GM13977 (cell line): ENCODE results near the gene PLOD1.

Source experiments
- DNase-seq: peaks from one replicate; pipeline ENCODE4 v3.0.0; 2012; ENCODE audit warnings: low spot score
- in situ Hi-C: fragments of 300-500 bp; cut with MboI; formaldehyde crosslinking; loops from one replicate; pipeline ENCODE4 v1.12.0; 2022; ENCODE audit warnings: low sequenced_read_pairs, low pct_unique_long_range_greater_than_20kb, mixed read lengths, inconsistent platforms; ENCODE audit not compliant: unreplicated experiment
- TF ChIP-seq, protein P1 (sequence below): IDR thresholded peaks from 2 replicates; pipeline ENCODE4 v1.5.1; 2012; ENCODE audit warnings: mild to moderate bottlenecking, control low read depth; ENCODE audit not compliant: insufficient read depth; ENCODE audit errors: extremely low read depth, missing control alignments

PLOD1 gene

DNA sequence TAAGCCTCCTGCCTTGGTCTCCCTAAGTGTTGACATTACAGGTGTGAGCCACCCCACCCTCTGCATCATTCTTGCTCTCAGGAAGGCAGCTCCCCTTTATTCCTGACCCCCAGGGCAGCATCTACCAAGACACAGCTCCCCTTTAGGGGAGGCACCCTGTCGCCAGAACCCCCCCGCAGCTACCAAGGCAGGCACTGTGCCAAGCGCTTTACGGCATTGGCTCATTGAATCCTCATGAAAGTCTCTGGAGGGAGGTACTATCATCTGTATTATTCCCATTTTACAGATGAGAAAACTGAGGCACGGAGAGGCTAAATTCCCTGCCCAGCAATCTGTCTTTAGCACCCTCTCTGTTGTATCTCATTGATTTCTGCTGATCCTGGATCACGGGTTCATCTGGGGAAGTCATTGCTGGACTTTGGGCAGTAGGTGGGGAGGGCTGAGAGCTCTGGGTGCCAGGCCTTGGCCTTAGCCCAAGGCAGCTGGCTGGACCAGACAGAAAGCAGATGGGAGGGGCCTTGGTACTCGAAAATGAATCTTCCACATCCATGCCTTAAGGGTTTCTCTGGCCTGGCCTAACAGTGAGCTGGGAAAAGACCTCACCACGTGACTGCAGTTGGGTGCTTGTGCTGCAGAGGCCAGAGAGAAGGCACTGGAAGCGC, 5.9 kb downstream of the PLOD1 start:
- in situ Hi-C loops: no loop called here
- no peak for DNase-seq

DNA sequence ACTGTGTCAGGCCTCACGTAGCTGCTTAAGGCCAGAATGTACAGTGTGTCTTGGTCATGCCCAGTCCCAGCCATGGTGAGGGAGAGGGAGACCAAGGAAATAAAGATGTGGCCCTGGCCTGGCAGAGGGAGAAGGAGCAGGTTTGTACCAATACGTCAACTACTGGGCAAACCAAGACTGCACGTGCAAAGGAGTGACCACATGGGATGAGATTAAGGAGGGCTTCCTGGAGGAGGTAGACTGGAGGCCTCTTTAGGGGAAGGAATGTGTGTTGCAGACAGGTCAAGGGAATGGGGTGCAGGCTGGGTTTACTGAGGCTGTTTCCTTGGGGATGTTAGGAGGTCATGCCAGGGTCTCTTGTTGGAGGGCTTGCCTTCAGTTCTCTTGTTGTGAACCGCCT, 7.8 kb downstream of the PLOD1 start:
- DNase-seq: no peak
- in situ Hi-C loops: no loop called here
- TF ChIP-seq, protein P1, sequence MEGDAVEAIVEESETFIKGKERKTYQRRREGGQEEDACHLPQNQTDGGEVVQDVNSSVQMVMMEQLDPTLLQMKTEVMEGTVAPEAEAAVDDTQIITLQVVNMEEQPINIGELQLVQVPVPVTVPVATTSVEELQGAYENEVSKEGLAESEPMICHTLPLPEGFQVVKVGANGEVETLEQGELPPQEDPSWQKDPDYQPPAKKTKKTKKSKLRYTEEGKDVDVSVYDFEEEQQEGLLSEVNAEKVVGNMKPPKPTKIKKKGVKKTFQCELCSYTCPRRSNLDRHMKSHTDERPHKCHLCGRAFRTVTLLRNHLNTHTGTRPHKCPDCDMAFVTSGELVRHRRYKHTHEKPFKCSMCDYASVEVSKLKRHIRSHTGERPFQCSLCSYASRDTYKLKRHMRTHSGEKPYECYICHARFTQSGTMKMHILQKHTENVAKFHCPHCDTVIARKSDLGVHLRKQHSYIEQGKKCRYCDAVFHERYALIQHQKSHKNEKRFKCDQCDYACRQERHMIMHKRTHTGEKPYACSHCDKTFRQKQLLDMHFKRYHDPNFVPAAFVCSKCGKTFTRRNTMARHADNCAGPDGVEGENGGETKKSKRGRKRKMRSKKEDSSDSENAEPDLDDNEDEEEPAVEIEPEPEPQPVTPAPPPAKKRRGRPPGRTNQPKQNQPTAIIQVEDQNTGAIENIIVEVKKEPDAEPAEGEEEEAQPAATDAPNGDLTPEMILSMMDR: no peak

More for the DNA sequence above, 5.9 kb downstream of the PLOD1 start:
- TF ChIP-seq, protein P1: no peak

DNA sequence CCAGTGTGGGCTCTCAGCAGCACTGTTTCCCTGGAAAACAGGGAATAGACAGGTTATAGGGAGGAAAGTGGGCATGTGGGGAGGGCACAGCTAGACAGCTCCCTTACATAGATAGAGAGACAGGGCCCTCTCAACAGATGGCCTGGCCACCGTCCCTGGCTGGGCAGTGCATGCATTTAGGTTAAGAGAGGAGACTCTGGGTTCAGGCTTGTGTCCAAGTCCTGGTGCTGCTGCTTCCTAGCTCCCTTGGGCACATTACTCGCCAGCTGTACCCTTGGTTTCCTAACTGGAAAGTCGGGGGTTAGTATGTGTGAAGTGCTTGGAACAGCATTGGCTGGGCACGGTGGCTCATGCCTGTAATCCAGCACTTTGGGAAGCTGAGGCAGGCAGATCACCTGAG, 9.1 kb downstream of the PLOD1 start:
- TF ChIP-seq, protein P1: no peak
- DNase-seq: no peak
- in situ Hi-C loops: no loop called here

DNA sequence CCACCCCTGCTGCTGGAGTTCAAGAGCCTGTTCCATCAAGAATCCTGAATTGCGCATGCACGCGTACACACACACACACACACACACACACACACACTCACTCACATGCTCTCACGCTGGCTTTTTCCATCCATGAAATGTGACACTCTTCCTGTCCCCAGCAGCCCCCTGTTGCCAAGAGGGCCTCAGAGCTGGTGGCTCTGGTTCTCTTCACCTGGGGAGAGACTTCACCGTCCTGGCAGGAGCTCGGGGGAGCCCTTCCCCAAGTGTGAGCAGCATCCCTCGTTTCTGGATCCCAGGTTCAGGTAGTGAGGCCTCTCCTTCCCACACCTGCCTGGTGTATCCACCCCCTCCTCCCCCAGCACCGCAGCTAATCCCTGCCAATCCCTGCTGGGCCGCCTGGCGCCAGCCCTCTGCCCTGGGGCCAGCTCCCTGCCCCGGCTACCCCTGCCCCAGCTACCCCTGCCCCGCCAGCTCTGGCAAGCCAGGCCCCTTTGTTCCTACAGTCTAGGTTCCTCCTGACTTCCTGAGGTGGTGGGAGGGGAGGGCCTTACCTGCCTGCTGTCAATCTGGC, 9.9 kb downstream of the PLOD1 start:
- TF ChIP-seq, protein P1: no peak
- DNase-seq: no peak
- in situ Hi-C loops: no loop called here

DNA sequence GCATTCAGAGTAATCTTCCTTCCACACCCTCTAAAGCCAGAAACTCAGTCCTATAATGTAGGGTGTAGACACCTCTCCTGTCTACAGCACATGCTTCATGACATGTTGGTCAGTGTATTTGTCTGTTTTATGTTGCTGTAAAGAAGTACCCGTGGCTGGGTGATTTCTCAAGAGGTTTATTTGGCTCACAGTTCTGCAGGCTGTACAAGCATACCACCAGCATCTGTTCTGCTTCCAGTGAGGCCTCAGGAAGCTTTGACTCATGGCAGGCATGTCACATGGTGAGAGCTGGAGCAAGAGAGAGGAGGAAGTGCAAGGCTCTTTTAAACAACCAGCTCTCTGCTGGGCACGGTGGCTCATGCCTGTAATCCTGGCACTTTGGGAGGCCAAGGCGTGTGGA, 12.1 kb downstream of the PLOD1 start:
- no peak for DNase-seq

DNA sequence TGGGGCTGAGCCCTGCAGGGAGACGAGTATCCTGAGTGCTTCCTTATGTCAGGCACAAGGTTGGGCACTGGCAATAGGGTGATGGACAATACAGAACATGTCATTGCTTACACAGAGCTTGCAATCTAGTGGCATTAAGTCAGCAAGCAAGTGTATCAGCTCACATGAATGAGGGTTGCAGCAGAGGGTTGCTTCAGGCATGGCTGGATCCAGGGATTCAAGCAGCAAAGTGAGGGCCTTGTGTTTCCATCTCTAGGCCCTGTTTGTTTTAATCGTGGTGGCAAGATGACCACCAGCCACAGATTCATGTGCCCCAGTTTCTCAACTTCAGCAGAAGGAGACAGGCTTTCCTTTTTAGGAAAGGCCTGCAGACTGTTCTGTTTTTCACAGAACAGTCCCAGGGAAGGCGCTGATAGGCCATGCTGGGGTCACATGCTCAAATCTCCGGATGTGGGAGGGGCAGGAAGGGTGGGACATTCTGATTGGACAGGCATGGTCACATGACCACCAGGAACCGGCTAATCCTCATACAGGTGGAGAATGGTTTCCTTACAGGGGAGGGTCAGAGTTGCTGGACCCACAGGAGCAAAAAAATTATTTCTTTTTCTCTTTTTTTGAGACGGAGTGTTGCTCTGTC, 14.4 kb downstream of the PLOD1 start:
- TF ChIP-seq, protein P1: no peak

More for the DNA sequence above, 12.1 kb downstream of the PLOD1 start:
- in situ Hi-C loops: no loop called here
- TF ChIP-seq, protein P1: no peak

More for the DNA sequence above, 14.4 kb downstream of the PLOD1 start:
- in situ Hi-C loops: no loop called here
- DNase-seq: no peak
